Liver (tissue), 9 donors: Measurements from ENCODE around the gene RUBCN. TPM values are rescaled to one million over a fixed set of nuclear protein-coding genes. Genes with fewer than 3 reads are reported as not detected.

Experiments
- DNase-seq: peaks from one replicate; pipeline ENCODE4 v3.0.0-alpha.2; 2017; ENCODE audit warnings: low spot score
- H3K27ac ChIP-seq, 2 donors: one replicate each; pipeline ENCODE4 v1.7.0; 2013; ENCODE audit warnings: inconsistent platforms in 2 of 2, low read length in 2 of 2, control low read depth in 1 of 2, low read depth in 1 of 2, mild to moderate bottlenecking in 1 of 2
- H3K27me3 ChIP-seq, 4 donors: one replicate each; pipeline versions ENCODE4 v1.6.1 to v1.7.0; 2013; ENCODE audit warnings: low read length in 3 of 4, inconsistent platforms in 1 of 4, mild to moderate bottlenecking in 1 of 4, moderate library complexity in 1 of 4; ENCODE audit not compliant: control insufficient read depth in 4 of 4, insufficient read depth in 4 of 4
- H3K36me3 ChIP-seq, 4 donors: one replicate each; pipeline versions ENCODE4 v1.6.1 to v1.7.0; 2013; ENCODE audit warnings: low read length in 3 of 4, mild to moderate bottlenecking in 3 of 4, low read depth in 1 of 4, moderate library complexity in 1 of 4; ENCODE audit not compliant: control insufficient read depth in 4 of 4, insufficient read depth in 3 of 4
- H3K4me1 ChIP-seq, 4 donors: one replicate each; pipeline versions ENCODE4 v1.6.1 to v1.7.0; 2013; ENCODE audit warnings: low read length in 3 of 4, mild to moderate bottlenecking in 3 of 4, moderate library complexity in 1 of 4; ENCODE audit not compliant: control insufficient read depth in 4 of 4, insufficient read depth in 4 of 4
- H3K4me3 ChIP-seq, 3 donors: one replicate each; pipeline versions ENCODE4 v1.6.1 to v1.7.0; 2013; ENCODE audit warnings: low read length in 3 of 3, control low read depth in 1 of 3, low read depth in 1 of 3, mild to moderate bottlenecking in 1 of 3
- H3K9ac ChIP-seq, 2 donors: one replicate each; pipeline ENCODE4 v1.7.0; 2013; ENCODE audit warnings: low read length in 2 of 2, mild to moderate bottlenecking in 2 of 2, moderate library complexity in 2 of 2, control low read depth in 1 of 2, low read depth in 1 of 2
- H3K9me3 ChIP-seq, 4 donors: one replicate each; pipeline versions ENCODE4 v1.6.1 to v1.7.0; 2013; ENCODE audit warnings: low read length in 3 of 4; ENCODE audit not compliant: control insufficient read depth in 4 of 4
- ATF3 ChIP-seq: IDR thresholded peaks from 2 replicates; pipeline ENCODE4 v1.6.1; 2016; ENCODE audit warnings: antibody characterized with exemption
- CTCF ChIP-seq: fragments of 150-350 bp; IDR thresholded peaks from 2 replicates; pipeline ENCODE4 v1.5.1; 2017; ENCODE audit warnings: improper control_type of control experiment, low read depth, low read length; ENCODE audit not compliant: missing input control
- EGR1 ChIP-seq, 2 donors: IDR thresholded peaks; 2 replicates each; pipeline ENCODE4 v1.6.1; 2016 to 2018; ENCODE audit warnings: antibody characterized with exemption in 2 of 2, low read depth in 2 of 2
- FOXA1 ChIP-seq: IDR thresholded peaks from 2 replicates; pipeline ENCODE4 v1.6.1; 2016; ENCODE audit warnings: antibody characterized with exemption
- FOXA2 ChIP-seq: IDR thresholded peaks from 2 replicates; pipeline ENCODE4 v1.6.1; 2016; ENCODE audit warnings: antibody characterized with exemption
- GABPA ChIP-seq, 2 donors: IDR thresholded peaks in 1 of 2; conservative IDR thresholded peaks in 1 of 2; 2 replicates each; pipeline ENCODE4 v1.6.1; 2016; ENCODE audit warnings: antibody characterized with exemption in 2 of 2, mild to moderate bottlenecking in 1 of 2, moderate library complexity in 1 of 2
- HNF4A ChIP-seq, 2 donors: conservative IDR thresholded peaks; 2 replicates each; pipeline ENCODE4 v1.6.1; 2016; ENCODE audit warnings: antibody characterized with exemption in 2 of 2, mild to moderate bottlenecking in 2 of 2
- HNF4G ChIP-seq: IDR thresholded peaks from 2 replicates; pipeline ENCODE4 v1.6.1; 2016; ENCODE audit warnings: antibody characterized with exemption
- JUND ChIP-seq, 2 donors: IDR thresholded peaks; 2 replicates each; pipeline ENCODE4 v1.6.1; 2016; ENCODE audit warnings: antibody characterized with exemption in 2 of 2
- MAX ChIP-seq: IDR thresholded peaks from 2 replicates; pipeline ENCODE4 v1.6.1; 2016; ENCODE audit warnings: antibody characterized with exemption
- NR2F2 ChIP-seq: IDR thresholded peaks from 2 replicates; pipeline ENCODE4 v1.6.1; 2016; ENCODE audit warnings: antibody characterized with exemption
- RAD21 ChIP-seq, 2 donors: IDR thresholded peaks; 2 replicates each; pipeline ENCODE4 v1.6.1; 2016; ENCODE audit warnings: antibody characterized with exemption in 2 of 2, mild to moderate bottlenecking in 2 of 2
- RXRA ChIP-seq, 2 donors: IDR thresholded peaks; 2 replicates each; pipeline ENCODE4 v1.6.1; 2017 to 2018; ENCODE audit warnings: antibody characterized with exemption in 2 of 2, mild to moderate bottlenecking in 1 of 2
- TAF1 ChIP-seq: conservative IDR thresholded peaks from 2 replicates; pipeline ENCODE4 v1.6.1; 2016; ENCODE audit warnings: antibody characterized with exemption, mild to moderate bottlenecking
- YY1 ChIP-seq: IDR thresholded peaks from 2 replicates; pipeline ENCODE4 v1.6.1; 2016; ENCODE audit warnings: antibody characterized with exemption, mild to moderate bottlenecking
- WGBS: extraction: QIAGEN DNeasy Blood & Tissue Kit; methylation state at CpG from one replicate; pipeline ENCODE4 v1.1.7; 2013; 5-methylcytosine and 5-hydroxymethylcytosine counted together
- polyA plus RNA-seq, 2 donors: library from polyadenylated mRNA; stranded (reverse) in 1 of 2; unstranded in 1 of 2; fragments of 200-250 nt in 1 of 2; fragments of >200 nt in 1 of 2; fragmentation: Nextera tagmentation in 1 of 2; extraction: Ambion mirVana in 1 of 2; gene quantifications; one replicate each; pipeline versions ENCODE4 v1.2.1 to v1.2.3, GENCODE V29; 2013 to 2015
- total RNA-seq, 2 donors: library from RNA; depleted of rRNA; stranded (reverse); fragments of >200 nt; gene quantifications; one replicate each; pipeline ENCODE4 v1.2.3, GENCODE V29; 2014
- donor health status: healthy.
- donor health status: healthy.
- donor health status: healthy.
- donor health status: healthy.
- donor health status: healthy.

Gene RUBCN
- total and polyA plus RNA-seq, 4 donors: 4.1 to 7.0 (median 4.7) TPM

- Histone ChIP-seq H3K27ac (peak overlapping the region; percentile 95 to 96), H3K4me3 (peak overlapping the region; percentile 65 to 92 (median 82)), H3K9me3 (no peaks in the 10 kb centered on the region), H3K4me1 (peaks cover 1 to 24% (median 11%) of the 10 kb centered on the region in 4 donors), H3K27me3 (no peaks in the 10 kb centered on the region), H3K9ac (peak overlapping the region; percentile 80 to 92), H3K36me3 (no peaks in the 10 kb centered on the region)
- TF ChIP-seq HNF4A (conservative IDR thresholded peaks at IDR 0.05) (no peak), EGR1 (IDR thresholded peaks at IDR 0.05; ENCODE audit: low read depth in 2 of 2) (no peak), RXRA (IDR thresholded peaks at IDR 0.05) (no peak), CTCF (no peak), GABPA (IDR thresholded peaks at IDR 0.05 in 1 of 2, conservative IDR thresholded peaks at IDR 0.05 in 1 of 2) (no peak), YY1 (peak; percentile 6), FOXA2 (no peak), JUND (IDR thresholded peaks at IDR 0.05) (no peak), TAF1 (no peak)
- WGBS: 7% methylated on average over 36 of the region's 36 CpGs
- DNase-seq: peak; percentile 37
These were observed 14.4 kb upstream of the RUBCN start for GRCh38 chr3:197750858-197751737.

- Histone ChIP-seq H3K4me1 (peaks cover 1 to 24% (median 11%) of the 10 kb centered on the region in 4 donors), H3K4me3 (peak overlapping the region; percentile 65 to 92 (median 82))
- WGBS: under 1% methylated on average over 43 of the region's 43 CpGs
These were observed 13.7 kb upstream of the RUBCN start for GRCh38 chr3:197750396-197750831.

GRCh38 chr3:197749601-197750395 lies 13.1 kb upstream of the RUBCN start, which contains the start of gene FYTTD1:
FYTTD1 (plus strand) TSS chr3:197749883; CDS start chr3:197749972, 89 bp downstream.
- Histone ChIP-seq H3K36me3 (no peaks in the 10 kb centered on the region), H3K27me3 (no peaks in the 10 kb centered on the region), H3K9ac (peak within 1 kb of the TSS; percentile 80 to 92), H3K4me1 (peaks cover 1 to 24% (median 11%) of the 10 kb centered on the region in 4 donors), H3K27ac (peak within 1 kb of the TSS; percentile 95 to 96), H3K4me3 (peak within 1 kb of the TSS; percentile 72 to 92 (median 82)), H3K9me3 (no peaks in the 10 kb centered on the region)
- peak; percentile 84 for DNase-seq
- whole genome bisulfite sequencing: under 1% methylated on average over 104 of the region's 104 CpGs
- TF ChIP-seq RAD21 (IDR thresholded peaks at IDR 0.05) (peak in 1 of 2 donors; percentile 43), FOXA2 (no peak), HNF4A (conservative IDR thresholded peaks at IDR 0.05) (no peak), CTCF (peak; percentile 42), FOXA1 (no peak), RXRA (IDR thresholded peaks at IDR 0.05) (no peak), EGR1 (IDR thresholded peaks at IDR 0.05; ENCODE audit: low read depth in 2 of 2) (no peak), MAX (no peak), ATF3 (no peak), GABPA (IDR thresholded peaks at IDR 0.05 in 1 of 2, conservative IDR thresholded peaks at IDR 0.05 in 1 of 2) (no peak), JUND (IDR thresholded peaks at IDR 0.05) (no peak), TAF1 (no peak), HNF4G (no peak), NR2F2 (no peak)

More at GRCh38 chr3:197750396-197750831, 13.7 kb upstream of the RUBCN start:
- DNase-seq: peak; percentile 52
- TF ChIP-seq YY1: peak; percentile 35
- peak; percentile 49 for TF ChIP-seq TAF1
- no peak for TF ChIP-seq ATF3
- H3K9ac ChIP-seq: peak overlapping the region; percentile 80 to 92
- H3K27ac ChIP-seq: peak overlapping the region; percentile 95 to 96
- H3K9me3 ChIP-seq: no peaks in the 10 kb centered on the region
- no peaks in the 10 kb centered on the region for H3K27me3 ChIP-seq
- no peaks in the 10 kb centered on the region for H3K36me3 ChIP-seq
